ENCODE measurements around the gene PRSS2. TPM values are rescaled to one million over a fixed set of nuclear protein-coding genes. Genes with fewer than 3 reads are reported as not detected.

Gene PRSS2
- polyA plus RNA-seq, 1 experiment, result not detected

DNA sequence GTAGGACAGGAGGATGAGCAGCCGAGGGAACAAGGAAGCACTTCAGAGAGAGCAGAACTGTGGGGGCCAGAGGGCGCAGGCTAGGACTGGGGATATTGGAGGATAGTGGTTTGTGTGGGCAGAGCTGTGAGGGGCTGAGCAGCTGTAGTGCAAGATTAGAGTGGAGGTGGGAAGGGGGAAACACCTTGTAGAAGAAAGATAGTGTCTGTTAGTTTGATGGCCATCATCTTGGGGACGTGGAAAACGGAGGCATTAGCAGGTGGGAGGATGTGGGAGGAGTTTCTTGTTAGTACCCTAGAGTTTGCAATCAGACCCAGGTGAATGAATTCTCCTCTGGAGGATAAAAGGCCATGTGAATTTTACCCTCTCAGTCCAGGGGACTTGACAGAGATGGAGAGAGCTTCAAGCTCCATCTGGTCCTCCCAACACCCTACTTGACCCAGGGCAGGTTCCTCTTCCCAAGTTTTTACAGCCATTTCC, 34.0 kb downstream of the PRSS2 start:
- Histone ChIP-seq H3K27ac (ENCODE audit: low read depth, low read length) (no peak overlapping the region), H3K27me3 (ENCODE audit: control insufficient read depth, insufficient read depth, low read length) (peaks cover 5% of the 10 kb centered on the region), H3K4me3 (ENCODE audit: low read depth, low read length) (no peak overlapping the region), H3K9me3 (ENCODE audit: control insufficient read depth, insufficient read depth, low read length) (no peaks in the 10 kb centered on the region)
- DNase-seq (ENCODE audit: low read depth, low spot score), result no peak
- ChIA-PET CTCF (no interaction called here), POLR2A (no interaction called here)
- TF ChIP-seq, protein P1, sequence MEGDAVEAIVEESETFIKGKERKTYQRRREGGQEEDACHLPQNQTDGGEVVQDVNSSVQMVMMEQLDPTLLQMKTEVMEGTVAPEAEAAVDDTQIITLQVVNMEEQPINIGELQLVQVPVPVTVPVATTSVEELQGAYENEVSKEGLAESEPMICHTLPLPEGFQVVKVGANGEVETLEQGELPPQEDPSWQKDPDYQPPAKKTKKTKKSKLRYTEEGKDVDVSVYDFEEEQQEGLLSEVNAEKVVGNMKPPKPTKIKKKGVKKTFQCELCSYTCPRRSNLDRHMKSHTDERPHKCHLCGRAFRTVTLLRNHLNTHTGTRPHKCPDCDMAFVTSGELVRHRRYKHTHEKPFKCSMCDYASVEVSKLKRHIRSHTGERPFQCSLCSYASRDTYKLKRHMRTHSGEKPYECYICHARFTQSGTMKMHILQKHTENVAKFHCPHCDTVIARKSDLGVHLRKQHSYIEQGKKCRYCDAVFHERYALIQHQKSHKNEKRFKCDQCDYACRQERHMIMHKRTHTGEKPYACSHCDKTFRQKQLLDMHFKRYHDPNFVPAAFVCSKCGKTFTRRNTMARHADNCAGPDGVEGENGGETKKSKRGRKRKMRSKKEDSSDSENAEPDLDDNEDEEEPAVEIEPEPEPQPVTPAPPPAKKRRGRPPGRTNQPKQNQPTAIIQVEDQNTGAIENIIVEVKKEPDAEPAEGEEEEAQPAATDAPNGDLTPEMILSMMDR (IDR thresholded peaks at IDR 0.05; ENCODE audit: low read depth, low read length), result no peak

DNA sequence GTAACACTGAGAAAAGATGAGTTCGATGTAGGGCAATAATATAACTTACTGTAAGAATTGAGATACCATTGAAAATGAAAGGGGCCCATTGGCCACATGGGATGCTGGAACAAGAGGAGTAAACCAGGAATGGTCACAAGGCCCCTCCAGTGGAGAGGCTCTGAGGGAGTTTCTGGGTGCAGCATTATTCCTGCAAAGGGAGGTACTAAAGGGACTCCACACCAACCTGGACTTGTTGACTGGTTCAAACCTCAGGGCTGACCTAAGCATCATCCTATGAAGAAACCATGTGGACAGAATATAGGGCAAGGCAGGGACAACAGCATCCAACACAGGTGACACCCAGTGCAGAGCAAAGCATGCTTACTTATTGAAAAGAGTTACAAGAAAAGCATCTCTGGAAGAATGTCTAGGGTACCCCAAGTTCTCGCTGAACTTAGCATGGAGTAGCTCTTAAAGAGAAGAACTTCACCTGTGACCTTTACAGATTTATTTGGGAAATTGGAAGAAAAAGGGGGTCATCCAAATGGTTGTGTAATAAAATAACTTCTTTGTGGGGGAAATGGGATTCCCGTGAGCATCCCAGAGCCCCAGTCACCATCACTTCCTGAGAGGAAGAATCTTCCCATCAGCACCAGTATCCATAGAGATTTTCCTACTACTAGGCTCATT, 34.7 kb downstream of the PRSS2 start:
- Histone ChIP-seq H3K27me3 (ENCODE audit: control insufficient read depth, insufficient read depth, low read length) (peaks cover 3% of the 10 kb centered on the region), H3K9me3 (ENCODE audit: control insufficient read depth, insufficient read depth, low read length) (no peaks in the 10 kb centered on the region), H3K27ac (ENCODE audit: low read depth, low read length) (no peak overlapping the region), H3K4me3 (ENCODE audit: low read depth, low read length) (no peak overlapping the region)
- TF ChIP-seq, protein P1 (IDR thresholded peaks at IDR 0.05; ENCODE audit: low read depth, low read length), result no peak
- no peak for DNase-seq (ENCODE audit: low read depth, low spot score)
- CTCF ChIA-PET, result no interaction called here
- POLR2A ChIA-PET, result no interaction called here

DNA sequence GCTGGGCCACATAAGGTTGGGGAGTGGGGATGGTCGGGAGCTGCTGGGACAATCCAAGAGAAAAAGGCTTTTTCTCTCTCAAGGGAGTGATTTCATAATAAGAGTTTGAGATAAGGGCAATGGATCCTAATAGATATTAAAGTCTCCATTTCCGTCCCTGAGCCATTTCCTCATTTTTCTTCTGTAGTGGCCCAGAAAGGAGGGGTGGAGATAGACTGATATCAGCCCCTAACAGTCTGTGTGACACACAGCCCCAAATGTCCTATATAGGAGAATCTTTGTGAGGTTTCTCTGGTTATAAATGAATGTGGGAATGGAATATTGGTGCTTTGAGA, 35.2 kb downstream of the PRSS2 start:
- H3K27ac ChIP-seq (ENCODE audit: low read depth, low read length), result no peak overlapping the region
- H3K27me3 ChIP-seq (ENCODE audit: control insufficient read depth, insufficient read depth, low read length), result no peaks in the 10 kb centered on the region
- CTCF ChIA-PET, result no interaction called here
- no peak overlapping the region for H3K4me3 ChIP-seq (ENCODE audit: low read depth, low read length)
- POLR2A ChIA-PET, result no interaction called here
- no peak for DNase-seq (ENCODE audit: low read depth, low spot score)
- H3K9me3 ChIP-seq (ENCODE audit: control insufficient read depth, insufficient read depth, low read length), result no peaks in the 10 kb centered on the region
- TF ChIP-seq, protein P1 (IDR thresholded peaks at IDR 0.05; ENCODE audit: low read depth, low read length), result no peak

DNA sequence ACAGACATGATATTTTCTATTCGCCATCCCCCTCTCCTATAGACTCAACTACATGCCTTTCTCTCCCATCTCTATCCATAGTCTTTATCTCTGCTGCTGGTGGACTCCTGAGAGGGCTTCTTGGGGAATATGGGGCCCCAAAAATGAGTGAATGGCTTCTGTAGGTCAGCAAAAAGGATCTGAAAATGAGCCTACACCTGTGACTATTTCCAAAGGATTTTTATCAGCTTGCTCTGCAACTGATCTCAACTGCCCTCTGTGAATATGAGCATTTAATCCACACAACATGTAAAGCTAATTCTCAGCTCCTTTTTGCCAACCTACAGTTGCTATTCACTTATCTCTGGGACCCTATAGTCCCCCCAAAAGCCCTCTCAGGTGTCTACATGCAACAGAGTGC, 36.2 kb downstream of the PRSS2 start:
- TF ChIP-seq, protein P1 (IDR thresholded peaks at IDR 0.05; ENCODE audit: low read depth, low read length), result no peak
- POLR2A ChIA-PET, result no interaction called here

DNA sequence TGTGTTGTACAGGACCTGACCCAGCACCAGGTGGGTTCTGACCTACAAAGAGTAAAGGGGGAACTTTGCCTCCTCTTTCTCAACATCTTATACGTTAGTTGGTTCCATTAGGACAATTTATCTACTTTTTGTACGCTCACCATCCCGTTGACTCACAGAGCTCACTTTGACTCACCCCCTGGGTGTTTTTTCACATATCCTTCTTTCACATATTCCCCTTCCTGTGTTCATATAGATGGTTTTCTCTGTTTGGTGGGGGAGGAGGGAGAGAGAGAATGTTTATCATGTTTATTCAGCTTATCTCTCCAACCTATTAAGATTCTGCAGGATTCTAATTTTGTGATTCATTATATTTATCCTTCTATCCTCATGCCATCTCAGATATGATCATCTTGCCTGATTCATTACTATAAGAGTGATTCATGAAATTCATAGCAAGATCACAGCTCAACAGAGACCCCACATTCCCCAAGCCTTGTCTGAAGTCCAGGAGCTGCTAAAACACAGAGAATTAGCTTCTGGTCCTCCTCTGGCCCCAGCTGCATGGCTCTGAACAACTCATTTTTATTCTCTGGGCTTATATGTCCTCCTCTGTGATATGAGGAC, 37.2 kb downstream of the PRSS2 start:
- Histone ChIP-seq H3K9me3 (ENCODE audit: control insufficient read depth, insufficient read depth, low read length) (no peaks in the 10 kb centered on the region), H3K27me3 (ENCODE audit: control insufficient read depth, insufficient read depth, low read length) (no peaks in the 10 kb centered on the region), H3K27ac (ENCODE audit: low read depth, low read length) (no peak overlapping the region), H3K4me3 (ENCODE audit: low read depth, low read length) (no peak overlapping the region)
- no peak for DNase-seq (ENCODE audit: low read depth, low spot score)
- POLR2A ChIA-PET, result no interaction called here
- CTCF ChIA-PET, result interaction anchor here (0.8 to 1.7 kb wide), 6 partner anchors 22 to 345 kb away, joined by 4 to 8 read pairs (median 5); no protein-coding TSS in a partner anchor
- TF ChIP-seq, protein P1 (IDR thresholded peaks at IDR 0.05; ENCODE audit: low read depth, low read length), result no peak

More for the DNA sequence above, 36.2 kb downstream of the PRSS2 start:
- H3K27me3 ChIP-seq (ENCODE audit: control insufficient read depth, insufficient read depth, low read length), result no peaks in the 10 kb centered on the region
- H3K4me3 ChIP-seq (ENCODE audit: low read depth, low read length), result no peak overlapping the region
- no peaks in the 10 kb centered on the region for H3K9me3 ChIP-seq (ENCODE audit: control insufficient read depth, insufficient read depth, low read length)
- no peak for DNase-seq (ENCODE audit: low read depth, low spot score)
- no peak overlapping the region for H3K27ac ChIP-seq (ENCODE audit: low read depth, low read length)
- CTCF ChIA-PET, result interaction anchor here (0.6 to 1.7 kb wide), 5 partner anchors 24 to 292 kb away, joined by 3 to 8 read pairs (median 6); no protein-coding TSS in a partner anchor
